ENCODE results near the gene CIPC. TPM values are rescaled to one million over a fixed set of nuclear protein-coding genes. Genes with fewer than 3 reads are reported as not detected.

Gene CIPC
- total RNA-seq, 1 donor from 2014 or later: 25.6 TPM

- H3K4me1 Mint-ChIP-seq (ENCODE audit: low read depth): peaks cover 8% of the 10 kb centered on the region
- H3K27me3 Mint-ChIP-seq: no peaks in the 10 kb centered on the region
- H3K4me3 Mint-ChIP-seq (ENCODE audit: low read depth): no peak overlapping the region
- no peaks in the 10 kb centered on the region for H3K9me3 Mint-ChIP-seq (ENCODE audit: low read depth)
- no peak overlapping the region for H3K27ac Mint-ChIP-seq
- H3K36me3 Mint-ChIP-seq (ENCODE audit: insufficient read depth): no peaks in the 10 kb centered on the region
- DNase-seq (ENCODE audit: low spot score, unreplicated experiment): peak; percentile 59
- TF ChIP-seq CTCF (IDR thresholded peaks at IDR 0.05; ENCODE audit: unreplicated experiment): peak; percentile 94
Measured at GRCh38 chr14:77067632-77068516, 30.2 kb upstream of the CIPC start.

- no peak for DNase-seq (ENCODE audit: low spot score, unreplicated experiment)
- no peaks in the 10 kb centered on the region for H3K9me3 Mint-ChIP-seq (ENCODE audit: low read depth)
- no peak overlapping the region for H3K27ac Mint-ChIP-seq
- no peaks in the 10 kb centered on the region for H3K36me3 Mint-ChIP-seq (ENCODE audit: insufficient read depth)
- H3K4me1 Mint-ChIP-seq (ENCODE audit: low read depth): peaks cover 8% of the 10 kb centered on the region
- no peak for TF ChIP-seq CTCF (IDR thresholded peaks at IDR 0.05; ENCODE audit: unreplicated experiment)
- H3K27me3 Mint-ChIP-seq: no peaks in the 10 kb centered on the region
- H3K4me3 Mint-ChIP-seq (ENCODE audit: low read depth): no peak overlapping the region
Measured at GRCh38 chr14:77068517-77069200, 29.4 kb upstream of the CIPC start.

GRCh38 chr14:77069551-77069950 is 28.5 kb upstream of the CIPC start:
- Mint-ChIP-seq H3K27ac (no peak overlapping the region), H3K27me3 (no peaks in the 10 kb centered on the region), H3K9me3 (ENCODE audit: low read depth) (no peaks in the 10 kb centered on the region), H3K4me3 (ENCODE audit: low read depth) (no peak overlapping the region), H3K4me1 (ENCODE audit: low read depth) (peaks cover 8% of the 10 kb centered on the region), H3K36me3 (ENCODE audit: insufficient read depth) (no peaks in the 10 kb centered on the region)
- no peak for TF ChIP-seq CTCF (IDR thresholded peaks at IDR 0.05; ENCODE audit: unreplicated experiment)
- no peak for DNase-seq (ENCODE audit: low spot score, unreplicated experiment)

- Mint-ChIP-seq H3K9me3 (ENCODE audit: low read depth) (no peaks in the 10 kb centered on the region), H3K27ac (no peak overlapping the region), H3K4me1 (ENCODE audit: low read depth) (peaks cover 15% of the 10 kb centered on the region), H3K27me3 (no peaks in the 10 kb centered on the region), H3K36me3 (ENCODE audit: insufficient read depth) (no peaks in the 10 kb centered on the region), H3K4me3 (ENCODE audit: low read depth) (no peak overlapping the region)
- TF ChIP-seq CTCF (IDR thresholded peaks at IDR 0.05; ENCODE audit: unreplicated experiment): no peak
- no peak for DNase-seq (ENCODE audit: low spot score, unreplicated experiment)
Measured at GRCh38 chr14:77071938-77072388, 26.1 kb upstream of the CIPC start.

- H3K4me3 Mint-ChIP-seq (ENCODE audit: low read depth): no peak overlapping the region
- no peaks in the 10 kb centered on the region for H3K27me3 Mint-ChIP-seq
- peaks cover under 1% of the 10 kb centered on the region for H3K9me3 Mint-ChIP-seq (ENCODE audit: low read depth)
- no peak for DNase-seq (ENCODE audit: low spot score, unreplicated experiment)
- H3K36me3 Mint-ChIP-seq (ENCODE audit: insufficient read depth): no peaks in the 10 kb centered on the region
- peak overlapping the region; percentile 85 for H3K27ac Mint-ChIP-seq
- TF ChIP-seq CTCF (IDR thresholded peaks at IDR 0.05; ENCODE audit: unreplicated experiment): no peak
- peaks cover 15% of the 10 kb centered on the region for H3K4me1 Mint-ChIP-seq (ENCODE audit: low read depth)
Measured at GRCh38 chr14:77074969-77075368, 23.1 kb upstream of the CIPC start.
